HG02970 (cell line): ENCODE data around the gene ARL17B.
"Not testable (repeated sequence)": the region's sequence is repeated elsewhere in the genome, so short reads cannot be mapped to it uniquely, and the experiment has no call there.

ENCODE experiments used
- ATAC-seq: cut with Tn5 transposase; IDR thresholded peaks from one replicate; pipeline ENCODE4 v1.9.1; 2021; ENCODE audit warnings: mild to moderate bottlenecking, moderate library complexity, moderate number of reproducible peaks; ENCODE audit not compliant: unreplicated experiment, low FRiP score

Gene ARL17B

GRCh38 chr17:46361755-46362154 lies at the start of gene ARL17B:
Gene ARL17B, minus strand, starts transcription at chr17:46361766. Its CDS starts 3,369 bp downstream, at chr17:46358397.
- ATAC-seq, result peak; percentile 71

GRCh38 chr17:46409864-46410263 lies 48.3 kb upstream of the ARL17B start:
- not testable (repeated sequence) for ATAC-seq

GRCh38 chr17:46407155-46407554 lies 45.6 kb upstream of the ARL17B start:
- ATAC-seq, result not testable (repeated sequence)

- not testable (repeated sequence) for ATAC-seq
Observed at GRCh38 chr17:46401033-46401787, 39.6 kb upstream of the ARL17B start.

GRCh38 chr17:46400543-46400942 lies 39.0 kb upstream of the ARL17B start:
- ATAC-seq, result not testable (repeated sequence)

- ATAC-seq, result not testable (repeated sequence)
Observed at GRCh38 chr17:46399993-46400392, 38.4 kb upstream of the ARL17B start.

- not testable (repeated sequence) for ATAC-seq
Observed at GRCh38 chr17:46396292-46396691, 34.7 kb upstream of the ARL17B start.

GRCh38 chr17:46393702-46394101 lies 32.1 kb upstream of the ARL17B start:
- ATAC-seq, result not testable (repeated sequence)

GRCh38 chr17:46385491-46385890 lies 23.9 kb upstream of the ARL17B start:
- ATAC-seq, result not testable (repeated sequence)

- not testable (repeated sequence) for ATAC-seq
Observed at GRCh38 chr17:46383118-46383517, 21.6 kb upstream of the ARL17B start.

- not testable (repeated sequence) for ATAC-seq
Observed at GRCh38 chr17:46373418-46373817, 11.9 kb upstream of the ARL17B start.

GRCh38 chr17:46372236-46373229 lies 11.0 kb upstream of the ARL17B start:
- ATAC-seq, result peak; percentile 77

GRCh38 chr17:46367520-46367919 lies 6.0 kb upstream of the ARL17B start:
- not testable (repeated sequence) for ATAC-seq

- peak; percentile 37 for ATAC-seq
Observed at GRCh38 chr17:46361145-46361735, 326 bp downstream of the ARL17B start.

- not testable (repeated sequence) for ATAC-seq
Observed at GRCh38 chr17:46353856-46354255, 7.7 kb downstream of the ARL17B start.

GRCh38 chr17:46349060-46349459 lies 12.5 kb downstream of the ARL17B start:
- ATAC-seq, result not testable (repeated sequence)

GRCh38 chr17:46348345-46348744 lies 13.2 kb downstream of the ARL17B start:
- ATAC-seq, result not testable (repeated sequence)

- ATAC-seq, result not testable (repeated sequence)
Observed at GRCh38 chr17:46342131-46342530, 19.4 kb downstream of the ARL17B start.

GRCh38 chr17:46341220-46341619 lies 20.3 kb downstream of the ARL17B start:
- not testable (repeated sequence) for ATAC-seq

GRCh38 chr17:46294831-46295230 lies 66.7 kb downstream of the ARL17B start, which contains the start of gene LRRC37A:
Gene LRRC37A, plus strand, starts transcription at chr17:46295131. Its CDS starts 3 bp downstream, at chr17:46295134.
- not testable (repeated sequence) for ATAC-seq
